B cell (primary cell): ENCODE measurements around the gene CRTAP.
"Not testable (repeated sequence)": the region's sequence is repeated elsewhere in the genome, so short reads cannot be mapped to it uniquely, and the experiment has no call there.

Experiments used
- CTCF ChIP-seq: fragments of 200-600 bp; IDR thresholded peaks from one replicate; pipeline ENCODE4 v1.8.0; 2022; ENCODE audit warnings: antibody characterized with exemption, mild to moderate bottlenecking
- EZH2 ChIP-seq: IDR thresholded peaks from 2 replicates; pipeline ENCODE4 v1.6.1; 2012; ENCODE audit warnings: borderline replicate concordance, low read depth, mild to moderate bottlenecking, moderate library complexity, low read length; ENCODE audit not compliant: insufficient read depth, poor library complexity, severe bottlenecking

GRCh38 chr3:33181641-33182040 lies 67.8 kb downstream of the CRTAP start:
- TF ChIP-seq CTCF, EZH2: not testable (repeated sequence)
